Endothelial cell of coronary artery (primary cell): ENCODE results near the gene SMG6. TPM values are rescaled to one million over a fixed set of nuclear protein-coding genes. Genes with fewer than 3 reads are reported as not detected.

Source experiments
- total RNA-seq: library from RNA; depleted of rRNA; stranded (reverse); fragments of >200 nt; gene quantifications from 2 replicates; pipeline ENCODE4 v1.2.3, GENCODE V29; 2014

Gene SMG6
- 21.0 and 31.7 TPM in 2 replicates for total RNA-seq

GRCh38 chr17:2303204-2304188, at the start of gene SMG6, which contains the start of gene SRR:
Gene SMG6, minus strand, starts transcription at chr17:2303785. Its CDS starts 65 bp downstream, at chr17:2303720.
Gene SRR, plus strand, starts transcription at chr17:2303950. Its CDS starts 11,611 bp downstream, at chr17:2315561.

GRCh38 chr17:2336852-2337543, 33.4 kb upstream of the SMG6 start, which contains the start of gene SGSM2:
Gene SGSM2, plus strand, starts transcription at chr17:2337501. Its CDS starts 188 bp downstream, at chr17:2337689.

GRCh38 chr17:2336215-2336851, 32.7 kb upstream of the SMG6 start, which contains the start of gene TSR1:
Gene TSR1, minus strand, starts transcription at chr17:2336457. Its CDS starts 30 bp downstream, at chr17:2336427.

GRCh38 chr17:2054512-2055291, 248.9 kb downstream of the SMG6 start, which contains the start of gene HIC1:
Gene HIC1, plus strand, starts transcription at chr17:2055103. Its CDS starts 1,588 bp downstream, at chr17:2056691.

GRCh38 chr17:2041561-2042389, 261.8 kb downstream of the SMG6 start, which contains the start of gene OVCA2:
Gene OVCA2, plus strand, starts transcription at chr17:2042022. Its CDS starts 26 bp downstream, at chr17:2042048.

GRCh38 chr17:2029911-2030778, 273.4 kb downstream of the SMG6 start, which contains the start of gene DPH1:
Gene DPH1, plus strand, starts transcription at chr17:2030153. Its CDS starts 17 bp downstream, at chr17:2030170.

GRCh38 chr17:2025220-2025621, 278.4 kb downstream of the SMG6 start, which contains the start of gene RTN4RL1:
Gene RTN4RL1, minus strand, starts transcription at chr17:2025334. Its CDS starts 469 bp downstream, at chr17:2024865.

Other genes with a start within 250 kb of the SMG6 start
- 18.6 and 41.0 TPM in 2 replicates for gene HIC1, start 248.7 kb downstream of the SMG6 start, total RNA-seq
- gene SRR, start 165 bp upstream of the SMG6 start, total RNA-seq: 8.3 and 16.1 TPM in 2 replicates
- gene TSR1, start 32.7 kb upstream of the SMG6 start, total RNA-seq: 52.8 and 54.5 TPM in 2 replicates
- 29.4 and 44.5 TPM in 2 replicates for gene SGSM2, start 33.7 kb upstream of the SMG6 start, total RNA-seq
- 2.8 and 6.2 TPM in 2 replicates for gene MNT, start 97.3 kb upstream of the SMG6 start, total RNA-seq
- gene METTL16, start 208.1 kb upstream of the SMG6 start, total RNA-seq: 10.6 and 11.2 TPM in 2 replicates